Activated CD4-positive, alpha-beta memory T cell treated with anti-CD3 and anti-CD28 coated beads for 36 hours (primary cell): ENCODE measurements around the gene TAT. TPM values are rescaled to one million over a fixed set of nuclear protein-coding genes. Genes with fewer than 3 reads are reported as not detected.
"Not testable (repeated sequence)": the region's sequence is repeated elsewhere in the genome, so short reads cannot be mapped to it uniquely, and the experiment has no call there.

Experiments used
- CTCF ChIA-PET: fragments of 350-600 bp; sonication (Branson Sonifier 250); formaldehyde crosslinking; loops from one replicate; lab custom pipeline; 2021; ENCODE audit warnings: antibody characterized with exemption, inconsistent platforms; lab: Charles Lee
- POLR2A ChIA-PET: fragments of 350-600 bp; sonication (Branson Sonifier 250); formaldehyde crosslinking; loops from one replicate; lab custom pipeline; 2021; ENCODE audit warnings: antibody characterized with exemption; lab: Charles Lee
- DNase-seq: peaks from one replicate; pipeline ENCODE4 v3.0.0-alpha.2; 2020
- H3K27ac Mint-ChIP-seq: one replicate; pipeline ENCODE4 v1.8.0; 2021; ENCODE audit warnings: mixed read lengths
- H3K27me3 Mint-ChIP-seq: one replicate; pipeline ENCODE4 v1.8.0; 2021; ENCODE audit warnings: mixed read lengths
- H3K36me3 Mint-ChIP-seq: one replicate; pipeline ENCODE4 v1.8.0; 2021; ENCODE audit warnings: mixed read lengths
- H3K4me1 Mint-ChIP-seq: one replicate; pipeline ENCODE4 v1.8.0; 2021; ENCODE audit warnings: low read depth, mixed read lengths
- H3K4me3 Mint-ChIP-seq: one replicate; pipeline ENCODE4 v1.8.0; 2021; ENCODE audit warnings: mild to moderate bottlenecking, mixed read lengths
- H3K9me3 Mint-ChIP-seq: one replicate; pipeline ENCODE4 v1.8.0; 2021; ENCODE audit warnings: mixed read lengths
- intact Hi-C: fragments of 100-400 bp; cut with micrococcal nuclease; formaldehyde crosslinking; loops from one replicate; pipeline ENCODE4 v1.15.1; 2023
- total RNA-seq, 2 experiments: library from RNA; stranded (reverse); gene quantifications; one replicate each; pipeline ENCODE4 v1.2.3, GENCODE V29; 2021

The TAT gene
- total RNA-seq, 2 experiments from 2014 or later: not detected

- CTCF ChIA-PET, H3K9me3 Mint-ChIP-seq, H3K36me3 Mint-ChIP-seq, intact Hi-C loops, DNase-seq, H3K4me3 Mint-ChIP-seq, H3K4me1 Mint-ChIP-seq, H3K27ac Mint-ChIP-seq, POLR2A ChIA-PET: not testable (repeated sequence)
- H3K27me3 Mint-ChIP-seq: peaks cover 12% of the 10 kb centered on the region
Measured at GRCh38 chr16:71598426-71598825, 21.5 kb upstream of the TAT start.

- H3K9me3 Mint-ChIP-seq: not testable (repeated sequence)
Measured at GRCh38 chr16:71595340-71595826, 18.5 kb upstream of the TAT start.

GRCh38 chr16:71594000-71594646, 17.2 kb upstream of the TAT start:
- H3K27ac Mint-ChIP-seq: no peak overlapping the region
- H3K4me3 Mint-ChIP-seq: no peak overlapping the region
- H3K9me3 Mint-ChIP-seq: no peaks in the 10 kb centered on the region
- H3K4me1 Mint-ChIP-seq: no peaks in the 10 kb centered on the region
- intact Hi-C loops: no loop called here
- no peak for DNase-seq
- H3K36me3 Mint-ChIP-seq: no peaks in the 10 kb centered on the region
- ChIA-PET POLR2A (no interaction called here), CTCF (interaction anchor here (0.7 kb wide), 1 partner anchor 17 kb away, joined by 3 read pairs; no protein-coding TSS in a partner anchor)
- H3K27me3 Mint-ChIP-seq: peaks cover 22% of the 10 kb centered on the region

More at GRCh38 chr16:71595340-71595826, 18.5 kb upstream of the TAT start:
- H3K27me3 Mint-ChIP-seq: peaks cover 19% of the 10 kb centered on the region
- H3K4me3 Mint-ChIP-seq, H3K4me1 Mint-ChIP-seq, POLR2A ChIA-PET, H3K27ac Mint-ChIP-seq, DNase-seq, H3K36me3 Mint-ChIP-seq, intact Hi-C loops, CTCF ChIA-PET: not testable (repeated sequence)

GRCh38 chr16:71593048-71593999, 16.4 kb upstream of the TAT start:
- ChIA-PET CTCF (interaction anchor here (0.7 to 2.0 kb wide), 2 partner anchors 17 to 18 kb away, joined by 3 to 12 read pairs; no protein-coding TSS in a partner anchor), POLR2A (no interaction called here)
- H3K36me3 Mint-ChIP-seq: no peaks in the 10 kb centered on the region
- no peak for DNase-seq
- intact Hi-C loops: no loop called here
- no peak overlapping the region for H3K4me3 Mint-ChIP-seq
- no peak overlapping the region for H3K27ac Mint-ChIP-seq
- H3K4me1 Mint-ChIP-seq: no peaks in the 10 kb centered on the region
- peaks cover 24% of the 10 kb centered on the region for H3K27me3 Mint-ChIP-seq
- H3K9me3 Mint-ChIP-seq: no peaks in the 10 kb centered on the region

GRCh38 chr16:71591917-71592316, 15.0 kb upstream of the TAT start:
- Mint-ChIP-seq H3K27me3 (peaks cover 29% of the 10 kb centered on the region), H3K4me3 (no peak overlapping the region)
- intact Hi-C loops: no loop called here

GRCh38 chr16:71590584-71590983, 13.7 kb upstream of the TAT start:
- ChIA-PET POLR2A (no interaction called here), CTCF (no interaction called here)
- Mint-ChIP-seq H3K4me3 (no peak overlapping the region), H3K4me1 (no peaks in the 10 kb centered on the region), H3K27me3 (peaks cover 27% of the 10 kb centered on the region), H3K36me3 (no peaks in the 10 kb centered on the region), H3K9me3 (no peaks in the 10 kb centered on the region), H3K27ac (no peak overlapping the region)
- intact Hi-C loops: no loop called here
- DNase-seq: no peak

More at GRCh38 chr16:71591917-71592316, 15.0 kb upstream of the TAT start:
- Mint-ChIP-seq H3K4me1 (no peaks in the 10 kb centered on the region), H3K9me3 (no peaks in the 10 kb centered on the region), H3K27ac (no peak overlapping the region), H3K36me3 (no peaks in the 10 kb centered on the region)
- DNase-seq: no peak
- POLR2A ChIA-PET: no interaction called here
- CTCF ChIA-PET: interaction anchor here (2.0 kb wide), 1 partner anchor 19 kb away, joined by 12 read pairs; no protein-coding TSS in a partner anchor

- H3K36me3 Mint-ChIP-seq, H3K4me1 Mint-ChIP-seq, H3K9me3 Mint-ChIP-seq, POLR2A ChIA-PET, H3K4me3 Mint-ChIP-seq, H3K27ac Mint-ChIP-seq, DNase-seq, CTCF ChIA-PET, intact Hi-C loops: not testable (repeated sequence)
- H3K27me3 Mint-ChIP-seq: peaks cover 27% of the 10 kb centered on the region
Measured at GRCh38 chr16:71590071-71590470, 13.2 kb upstream of the TAT start.

GRCh38 chr16:71589334-71589733, 12.4 kb upstream of the TAT start:
- H3K27me3 Mint-ChIP-seq: peaks cover 26% of the 10 kb centered on the region
- H3K9me3 Mint-ChIP-seq, CTCF ChIA-PET, intact Hi-C loops, H3K4me1 Mint-ChIP-seq, DNase-seq, H3K4me3 Mint-ChIP-seq, POLR2A ChIA-PET, H3K27ac Mint-ChIP-seq, H3K36me3 Mint-ChIP-seq: not testable (repeated sequence)

GRCh38 chr16:71585318-71585703, 8.4 kb upstream of the TAT start:
- H3K36me3 Mint-ChIP-seq: no peaks in the 10 kb centered on the region
- H3K27ac Mint-ChIP-seq: no peak overlapping the region
- peaks cover 12% of the 10 kb centered on the region for H3K27me3 Mint-ChIP-seq
- ChIA-PET CTCF (interaction anchor here (1.0 kb wide), 1 partner anchor 23 kb away, joined by 3 read pairs; no protein-coding TSS in a partner anchor), POLR2A (no interaction called here)
- no peak overlapping the region for H3K4me3 Mint-ChIP-seq
- no peaks in the 10 kb centered on the region for H3K9me3 Mint-ChIP-seq
- intact Hi-C loops: no loop called here
- H3K4me1 Mint-ChIP-seq: no peaks in the 10 kb centered on the region
- DNase-seq: no peak

- H3K27me3 Mint-ChIP-seq: peaks cover 10% of the 10 kb centered on the region
- no peaks in the 10 kb centered on the region for H3K36me3 Mint-ChIP-seq
- H3K9me3 Mint-ChIP-seq: no peaks in the 10 kb centered on the region
- POLR2A ChIA-PET: no interaction called here
- H3K4me3 Mint-ChIP-seq: no peak overlapping the region
- intact Hi-C loops: no loop called here
- CTCF ChIA-PET: interaction anchor here (0.5 to 1.0 kb wide), 2 partner anchors 23 to 233 kb away, joined by 3 read pairs; no protein-coding TSS in a partner anchor
- no peak overlapping the region for H3K27ac Mint-ChIP-seq
- H3K4me1 Mint-ChIP-seq: no peaks in the 10 kb centered on the region
- DNase-seq: no peak
Measured at GRCh38 chr16:71584543-71585317, 7.8 kb upstream of the TAT start.

- H3K27ac Mint-ChIP-seq, H3K4me1 Mint-ChIP-seq, H3K9me3 Mint-ChIP-seq, H3K36me3 Mint-ChIP-seq, intact Hi-C loops, DNase-seq, H3K27me3 Mint-ChIP-seq, H3K4me3 Mint-ChIP-seq: not testable (repeated sequence)
- ChIA-PET POLR2A (interaction anchor here (0.6 kb wide), 1 partner anchor 13 kb away, joined by 6 read pairs; no protein-coding TSS in a partner anchor), CTCF (interaction anchor here (0.7 kb wide), 1 partner anchor 31 kb away, joined by 3 read pairs; no protein-coding TSS in a partner anchor)
Measured at GRCh38 chr16:71582553-71582848, 5.6 kb upstream of the TAT start.
